HG02571 (cell line): ENCODE data around the gene FAT3.

Experiments used
- ATAC-seq: cut with Tn5 transposase; IDR thresholded peaks from one replicate; pipeline ENCODE4 v1.9.1; 2021; ENCODE audit warnings: mild to moderate bottlenecking, moderate library complexity; ENCODE audit not compliant: unreplicated experiment

FAT3 gene

GRCh38 chr11:92224407-92225124 lies at the start of gene FAT3:
Gene FAT3, plus strand, starts transcription at chr11:92224818. Its CDS starts 127,295 bp downstream, at chr11:92352113.
- no peak for ATAC-seq

- ATAC-seq, result no peak
Measured at GRCh38 chr11:92179017-92179670, 45.5 kb upstream of the FAT3 start.

- ATAC-seq, result no peak
Measured at GRCh38 chr11:92180226-92180625, 44.4 kb upstream of the FAT3 start.

- no peak for ATAC-seq
Measured at GRCh38 chr11:92180664-92181251, 43.9 kb upstream of the FAT3 start.

GRCh38 chr11:92190535-92191206 lies 33.9 kb upstream of the FAT3 start:
- ATAC-seq, result no peak

- no peak for ATAC-seq
Measured at GRCh38 chr11:92192141-92192540, 32.5 kb upstream of the FAT3 start.

GRCh38 chr11:92198268-92198667 lies 26.4 kb upstream of the FAT3 start:
- ATAC-seq, result no peak

GRCh38 chr11:92199991-92200390 lies 24.6 kb upstream of the FAT3 start:
- ATAC-seq, result no peak

GRCh38 chr11:92204731-92205130 lies 19.9 kb upstream of the FAT3 start:
- no peak for ATAC-seq

- no peak for ATAC-seq
Measured at GRCh38 chr11:92206441-92206840, 18.2 kb upstream of the FAT3 start.

- no peak for ATAC-seq
Measured at GRCh38 chr11:92211576-92212167, 12.9 kb upstream of the FAT3 start.

GRCh38 chr11:92212530-92212929 lies 12.1 kb upstream of the FAT3 start:
- no peak for ATAC-seq

- ATAC-seq, result no peak
Measured at GRCh38 chr11:92216789-92217188, 7.8 kb upstream of the FAT3 start.

- ATAC-seq, result no peak
Measured at GRCh38 chr11:92219476-92219875, 5.1 kb upstream of the FAT3 start.

- ATAC-seq, result no peak
Measured at GRCh38 chr11:92222701-92223100, 1.9 kb upstream of the FAT3 start.

- no peak for ATAC-seq
Measured at GRCh38 chr11:92224054-92224406, 588 bp upstream of the FAT3 start.

- ATAC-seq, result no peak
Measured at GRCh38 chr11:92225125-92225567, 528 bp downstream of the FAT3 start.

GRCh38 chr11:92225568-92226330 lies 1.1 kb downstream of the FAT3 start:
- no peak for ATAC-seq

- no peak for ATAC-seq
Measured at GRCh38 chr11:92226331-92227229, 2.0 kb downstream of the FAT3 start.
